GM19438 (cell line): ENCODE measurements around the gene TLL1.

ENCODE experiments used
- ATAC-seq: cut with Tn5 transposase; IDR thresholded peaks from one replicate; pipeline ENCODE4 v1.9.1; 2021; ENCODE audit warnings: low read depth; ENCODE audit not compliant: unreplicated experiment

The TLL1 gene

GRCh38 chr4:166134285-166134684 is 261.2 kb downstream of the TLL1 start:
- ATAC-seq = no peak

DNA sequence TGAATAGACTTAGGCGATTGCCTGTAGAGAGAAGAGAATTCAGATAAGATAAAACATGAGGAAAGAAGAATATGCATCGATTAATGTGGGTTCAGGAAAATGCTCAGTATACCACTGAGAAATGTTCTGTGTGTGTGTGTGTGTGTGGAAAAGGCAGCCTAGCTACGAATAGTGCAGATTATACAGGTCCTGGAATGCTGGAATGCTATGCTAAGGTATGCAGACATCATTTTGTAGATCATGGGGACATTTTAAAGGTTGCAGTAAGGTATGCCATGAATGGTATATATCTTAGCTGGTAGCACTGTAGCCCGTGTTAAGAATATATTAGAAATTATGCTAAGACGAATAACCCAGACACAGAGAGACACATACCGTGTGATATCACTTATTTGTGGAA is 267.9 kb downstream of the TLL1 start:
- ATAC-seq = no peak

DNA sequence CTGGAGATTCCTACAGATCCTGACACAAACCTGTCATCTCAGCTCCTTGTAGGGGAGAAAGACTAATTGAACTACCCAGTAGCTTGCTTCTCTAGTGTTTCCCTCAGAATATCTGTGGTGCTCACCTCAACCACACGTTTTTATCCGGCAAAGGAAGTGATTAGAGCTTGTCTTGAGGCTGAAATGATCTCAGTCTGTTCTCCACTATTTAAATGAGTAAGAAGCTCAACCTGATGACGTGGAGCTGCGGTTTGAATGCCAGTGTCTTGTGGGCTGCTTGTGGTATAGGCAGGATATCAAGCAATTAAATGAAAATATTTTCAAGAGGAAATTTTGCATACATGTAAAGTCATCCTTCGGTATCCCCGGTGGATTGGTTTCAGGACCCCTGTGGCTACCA is 270.2 kb downstream of the TLL1 start:
- ATAC-seq = no peak

DNA sequence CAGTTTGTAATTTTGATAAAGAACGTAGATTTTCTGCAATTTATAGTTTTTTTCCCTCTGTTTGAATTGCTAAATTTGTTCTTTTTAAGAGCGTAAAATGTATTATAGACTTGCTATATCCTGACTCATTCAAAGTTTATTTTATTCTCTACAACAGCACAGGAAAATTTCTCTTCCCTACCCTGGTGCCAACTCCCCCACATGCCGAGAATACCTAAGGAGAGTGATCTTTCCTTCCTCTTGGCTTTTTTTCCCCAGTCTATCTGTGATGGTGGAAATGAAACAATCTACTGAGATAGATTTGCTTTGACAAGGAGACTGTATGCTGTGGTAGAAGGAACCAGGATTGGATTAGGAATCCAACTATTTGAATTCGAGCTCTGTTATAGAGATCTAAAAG is 271.6 kb downstream of the TLL1 start:
- no peak for ATAC-seq

GRCh38 chr4:166146806-166147540 is 273.9 kb downstream of the TLL1 start:
- no peak for ATAC-seq
